ENCODE measurements around the gene MPPED2. TPM values are rescaled to one million over a fixed set of nuclear protein-coding genes. Genes with fewer than 3 reads are reported as not detected.
A peak's percentile ranks its signal among the peaks of the same experiment; 100 is the strongest.

MPPED2 gene
- total RNA-seq, 2 donors from 2014 or later: 0.54 TPM; not detected in 1

DNA sequence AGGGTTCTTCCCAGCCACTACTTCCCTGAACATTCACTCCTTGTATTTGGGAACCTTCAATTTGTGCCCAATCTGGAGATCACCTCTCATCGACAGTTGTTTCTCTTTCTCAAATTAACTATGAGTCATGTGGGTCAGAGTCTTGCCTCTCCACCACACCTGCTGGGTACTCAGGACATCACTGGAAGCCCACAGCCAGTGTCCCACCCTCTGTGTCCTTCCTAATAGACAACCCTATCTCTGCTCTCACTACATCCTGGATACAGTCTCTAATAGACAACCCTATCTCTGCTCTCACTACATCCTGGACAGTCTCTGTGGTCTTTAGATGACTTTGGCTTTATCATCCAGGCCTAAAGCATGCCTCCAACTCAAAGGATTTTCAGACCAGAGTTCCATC, 193.1 kb downstream of the MPPED2 start:
- no peaks in the 10 kb centered on the region for H3K9me3 Mint-ChIP-seq
- no peaks in the 10 kb centered on the region for H3K36me3 Mint-ChIP-seq
- H3K27ac Mint-ChIP-seq: peak overlapping the region in 1 of 2 donors; percentile 91
- ATAC-seq (no peak), DNase-seq (ENCODE audit: low spot score in 2 of 2) (no peak)

DNA sequence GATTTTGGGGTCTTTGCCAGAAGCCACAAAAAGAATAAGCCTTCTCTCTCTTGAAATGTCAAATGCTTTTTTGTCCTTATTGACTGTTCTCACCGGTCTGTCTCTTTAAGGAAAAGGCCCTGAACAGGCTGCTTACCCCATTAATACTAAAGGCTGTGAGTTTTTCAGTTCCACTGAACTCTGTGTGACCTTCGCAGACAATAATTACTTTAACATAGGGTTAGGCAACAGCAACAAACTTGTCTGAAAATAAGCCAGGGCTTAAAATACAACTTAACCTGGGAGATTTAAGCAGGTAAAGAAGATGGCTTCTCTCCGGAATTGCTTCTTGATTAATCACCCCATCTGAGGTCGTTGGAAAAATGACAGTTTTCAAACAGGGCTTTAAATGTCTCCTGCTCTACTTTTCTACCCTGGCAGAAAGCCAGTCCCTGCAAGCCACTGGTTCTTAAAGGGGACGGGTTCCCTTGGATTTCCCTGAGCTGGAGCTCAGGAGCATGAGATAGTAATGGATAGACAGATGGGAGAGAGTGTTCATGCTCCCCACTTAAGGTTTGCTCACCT, 193.8 kb downstream of the MPPED2 start:
- H3K27ac Mint-ChIP-seq: no peak overlapping the region
- H3K36me3 Mint-ChIP-seq: no peaks in the 10 kb centered on the region
- no peak for DNase-seq (ENCODE audit: low spot score in 2 of 2)
- no peak for ATAC-seq
- no peaks in the 10 kb centered on the region for H3K9me3 Mint-ChIP-seq

GRCh38 chr11:30388957-30389356, 197.2 kb downstream of the MPPED2 start:
- ATAC-seq (no peak), DNase-seq (ENCODE audit: low spot score in 2 of 2) (no peak)
- Mint-ChIP-seq H3K36me3 (no peaks in the 10 kb centered on the region), H3K27ac (no peak overlapping the region), H3K9me3 (no peaks in the 10 kb centered on the region)

DNA sequence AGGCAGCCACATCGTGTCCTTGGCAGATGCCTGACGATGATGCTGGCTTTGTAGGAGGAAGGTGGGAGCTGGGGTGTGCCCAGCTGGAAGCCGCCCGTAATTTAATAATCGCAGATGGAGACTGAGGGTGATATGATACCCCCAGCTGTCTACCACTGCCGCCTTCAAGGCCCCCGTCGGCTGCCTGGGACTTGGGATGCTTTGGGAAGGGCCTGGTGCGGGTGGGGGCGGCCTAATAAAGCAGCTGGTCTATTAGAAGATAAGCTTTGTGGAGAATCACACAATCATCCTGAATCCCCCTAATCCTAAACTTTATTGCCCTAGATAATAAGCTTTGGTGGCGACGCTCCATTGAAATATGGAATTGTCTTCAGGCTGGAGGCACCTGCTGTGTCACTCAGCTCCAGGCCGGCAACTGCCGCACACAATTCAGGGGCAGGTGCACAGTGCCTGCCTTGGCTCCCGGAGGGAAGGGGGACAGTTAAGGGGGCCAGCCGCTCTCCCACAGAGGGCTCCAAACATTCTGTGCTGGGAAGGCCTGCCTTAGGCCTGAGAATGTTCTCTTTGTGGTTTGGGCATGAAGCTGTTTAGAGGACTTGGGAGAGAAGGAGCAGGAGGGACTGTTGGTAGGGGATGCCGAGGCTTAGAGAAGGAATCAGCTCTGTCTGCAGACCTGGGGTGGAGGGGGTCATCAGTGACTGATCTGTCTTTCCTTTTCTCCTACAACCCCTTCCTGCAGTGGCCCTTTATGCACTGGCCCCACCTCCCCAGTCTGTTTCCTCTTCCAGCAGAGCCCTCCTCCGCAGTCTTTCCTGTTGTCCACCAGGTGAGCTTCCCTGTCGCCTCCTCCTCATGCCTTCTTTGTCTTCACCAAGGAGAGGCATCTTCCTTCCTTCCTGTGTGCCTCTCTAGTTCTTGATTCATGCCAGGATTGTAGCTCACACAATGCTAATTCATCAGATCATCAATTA, 198.0 kb downstream of the MPPED2 start:
- H3K36me3 Mint-ChIP-seq: no peaks in the 10 kb centered on the region
- H3K9me3 Mint-ChIP-seq: no peaks in the 10 kb centered on the region
- no peak for ATAC-seq
- DNase-seq (ENCODE audit: low spot score in 2 of 2): no peak
- no peak overlapping the region for H3K27ac Mint-ChIP-seq

GRCh38 chr11:30381879-30382278, 204.3 kb downstream of the MPPED2 start:
- H3K27ac Mint-ChIP-seq: no peak overlapping the region

GRCh38 chr11:30380846-30381245, 205.3 kb downstream of the MPPED2 start:
- no peaks in the 10 kb centered on the region for H3K9me3 Mint-ChIP-seq
- ATAC-seq (no peak), DNase-seq (ENCODE audit: low spot score in 2 of 2) (no peak)
- H3K36me3 Mint-ChIP-seq: no peaks in the 10 kb centered on the region
- no peak overlapping the region for H3K27ac Mint-ChIP-seq

More at GRCh38 chr11:30381879-30382278, 204.3 kb downstream of the MPPED2 start:
- H3K36me3 Mint-ChIP-seq: no peaks in the 10 kb centered on the region
- no peaks in the 10 kb centered on the region for H3K9me3 Mint-ChIP-seq
- ATAC-seq (no peak), DNase-seq (ENCODE audit: low spot score in 2 of 2) (no peak)

DNA sequence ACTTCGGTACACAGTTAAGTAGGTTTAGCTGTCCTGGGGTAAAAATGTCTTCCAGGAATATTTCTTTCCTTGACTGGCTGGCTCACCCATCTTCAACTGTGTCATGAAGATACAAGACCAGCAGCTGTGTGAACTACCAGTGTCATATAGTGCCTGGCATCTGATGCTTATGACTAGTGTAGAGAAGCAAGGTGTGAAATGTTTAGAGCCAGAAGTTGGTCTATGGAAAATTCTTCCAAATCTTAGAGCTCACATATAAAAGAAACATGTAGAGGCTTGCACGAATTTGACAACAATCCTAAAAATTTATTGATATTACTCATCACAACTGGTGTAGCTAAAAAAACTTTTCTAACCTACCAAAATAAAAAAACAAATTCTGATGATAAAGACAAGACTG, 208.8 kb downstream of the MPPED2 start:
- Mint-ChIP-seq H3K36me3 (no peaks in the 10 kb centered on the region), H3K27ac (no peak overlapping the region)

DNA sequence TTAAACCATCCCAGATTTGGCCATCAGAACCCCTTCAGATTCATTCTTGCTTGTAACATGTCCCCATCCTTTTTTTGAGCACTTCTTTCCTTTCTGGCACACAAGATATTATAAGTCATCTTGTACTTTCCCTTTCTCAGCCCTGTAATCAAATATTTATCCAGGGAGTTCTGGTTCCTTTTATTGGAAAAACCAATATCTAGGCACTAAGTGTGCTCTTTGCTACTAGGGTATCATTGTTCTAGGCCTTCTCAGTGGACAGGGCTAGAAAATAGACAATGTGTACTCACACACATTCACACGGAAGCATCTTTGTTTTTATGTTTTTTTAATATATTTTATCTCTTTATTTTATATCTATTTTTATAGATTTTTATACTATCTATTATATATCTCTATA, 216.0 kb downstream of the MPPED2 start:
- DNase-seq (ENCODE audit: low spot score in 2 of 2) (no peak), ATAC-seq (no peak)
- H3K9me3 Mint-ChIP-seq: peaks cover 4% of the 10 kb centered on the region in 2 donors
- H3K27ac Mint-ChIP-seq: no peak overlapping the region
- peaks cover 0 to 4% of the 10 kb centered on the region in 2 donors for H3K36me3 Mint-ChIP-seq

More for the DNA sequence above, 208.8 kb downstream of the MPPED2 start:
- no peaks in the 10 kb centered on the region for H3K9me3 Mint-ChIP-seq
- ATAC-seq (no peak), DNase-seq (ENCODE audit: low spot score in 2 of 2) (no peak)

GRCh38 chr11:30368394-30368793, 217.8 kb downstream of the MPPED2 start:
- Mint-ChIP-seq H3K27ac (no peak overlapping the region), H3K9me3 (peaks cover 4% of the 10 kb centered on the region in 2 donors), H3K36me3 (peaks cover 0 to 4% of the 10 kb centered on the region in 2 donors)
- ATAC-seq (no peak), DNase-seq (ENCODE audit: low spot score in 2 of 2) (no peak)

GRCh38 chr11:30365793-30366517, 220.2 kb downstream of the MPPED2 start:
- DNase-seq (ENCODE audit: low spot score in 2 of 2) (no peak), ATAC-seq (no peak)
- Mint-ChIP-seq H3K9me3 (peaks cover 4% of the 10 kb centered on the region in 2 donors), H3K27ac (no peak overlapping the region), H3K36me3 (peaks cover 0 to 4% of the 10 kb centered on the region in 2 donors)

- Mint-ChIP-seq H3K27ac (no peak overlapping the region), H3K9me3 (peaks cover 4% of the 10 kb centered on the region in 2 donors), H3K36me3 (peaks cover 0 to 4% of the 10 kb centered on the region in 2 donors)
- DNase-seq (ENCODE audit: low spot score in 2 of 2) (no peak), ATAC-seq (no peak)
Observed at GRCh38 chr11:30364837-30365482, 221.2 kb downstream of the MPPED2 start.

GRCh38 chr11:30364139-30364836, 221.9 kb downstream of the MPPED2 start:
- ATAC-seq (no peak), DNase-seq (ENCODE audit: low spot score in 2 of 2) (no peak)
- no peak overlapping the region for H3K27ac Mint-ChIP-seq
- no peaks in the 10 kb centered on the region for H3K36me3 Mint-ChIP-seq
- H3K9me3 Mint-ChIP-seq: peaks cover 0 to under 1% of the 10 kb centered on the region in 2 donors

DNA sequence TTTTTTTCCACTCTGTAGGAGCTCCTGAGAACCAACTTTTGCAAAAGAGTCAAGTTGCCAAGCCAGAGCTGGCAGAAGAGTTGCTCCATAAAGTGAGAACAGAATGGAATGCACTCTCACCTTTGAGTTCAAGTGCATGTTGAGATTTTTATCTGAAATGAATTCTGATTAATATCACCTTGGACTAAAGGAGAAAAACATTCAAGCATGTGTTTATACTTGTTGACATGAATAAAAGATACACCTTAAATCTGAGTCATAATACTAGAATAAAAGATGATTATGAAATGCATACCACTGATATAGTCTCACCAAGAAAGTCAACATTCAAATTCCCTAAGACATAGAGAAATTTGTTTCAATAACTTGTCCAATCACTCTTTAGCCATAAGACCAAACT, 225.4 kb downstream of the MPPED2 start:
- H3K36me3 Mint-ChIP-seq: no peaks in the 10 kb centered on the region
- no peak for DNase-seq (ENCODE audit: low spot score in 2 of 2)
- H3K9me3 Mint-ChIP-seq: no peaks in the 10 kb centered on the region
- ATAC-seq: no peak
- no peak overlapping the region for H3K27ac Mint-ChIP-seq
